GM12875 (cell line): ENCODE measurements around the gene MS4A10.

ENCODE experiments used
- H3K4me3 ChIP-seq: one replicate; pipeline ENCODE4 v1.5.1; 2011; ENCODE audit warnings: low read depth, low read length, control low read depth
- CTCF ChIP-seq: IDR thresholded peaks from 2 replicates; pipeline ENCODE4 v1.5.1; 2011; ENCODE audit warnings: low read depth, mild to moderate bottlenecking, control low read depth, inconsistent platforms, low read length, moderate library complexity, borderline replicate concordance; ENCODE audit not compliant: insufficient read depth

Gene MS4A10

GRCh38 chr11:60774726-60775125, 10.4 kb upstream of the MS4A10 start:
- no peak overlapping the region for H3K4me3 ChIP-seq
- no peak for TF ChIP-seq CTCF

DNA sequence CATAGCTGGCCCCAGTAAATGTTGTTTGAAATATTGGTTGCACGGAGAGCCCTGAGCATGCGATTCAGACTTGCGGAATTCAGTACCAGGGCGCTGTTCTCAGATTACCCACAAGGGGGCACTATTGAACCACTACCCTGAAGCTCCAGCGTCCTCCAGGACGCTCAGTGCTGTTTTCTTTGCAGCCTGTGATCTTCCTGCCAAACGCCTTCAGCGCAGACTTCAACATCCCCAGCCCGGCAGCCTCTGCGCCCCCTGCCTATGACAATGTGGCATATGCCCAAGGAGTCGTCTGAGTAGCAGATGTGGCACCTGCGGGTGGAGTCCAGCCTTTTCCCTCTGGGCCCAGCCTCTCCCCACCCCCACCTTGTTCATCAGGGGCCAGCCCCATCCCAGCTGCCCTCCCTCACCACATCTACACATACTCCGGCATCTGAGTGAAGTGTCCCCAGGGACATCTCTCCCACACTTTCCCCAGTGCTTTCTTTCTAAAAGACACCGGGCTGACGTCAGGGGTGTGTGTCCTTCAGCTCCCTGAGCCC, 9.6 kb upstream of the MS4A10 start:
- peak; percentile 86 for TF ChIP-seq CTCF
- no peak overlapping the region for H3K4me3 ChIP-seq

DNA sequence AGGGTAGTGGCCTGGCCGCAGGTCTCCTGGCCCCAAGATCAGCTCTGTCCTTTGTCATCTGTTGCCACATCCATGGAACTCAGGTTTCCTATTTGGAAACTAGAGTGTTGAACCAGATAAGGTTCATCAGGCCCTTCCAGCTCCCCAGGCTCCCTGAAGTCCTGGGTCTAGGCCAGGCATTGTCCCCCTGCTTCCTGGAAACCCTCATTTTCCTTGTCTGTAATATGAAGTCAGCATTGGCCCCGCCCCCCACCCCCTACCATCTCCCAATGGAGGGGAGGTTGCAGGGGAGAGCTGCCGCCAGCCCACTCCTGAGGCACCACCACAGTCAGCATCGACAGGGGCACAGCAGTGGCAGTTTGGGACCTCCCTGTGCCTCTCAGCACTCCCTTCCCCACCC, 9.0 kb upstream of the MS4A10 start:
- no peak for TF ChIP-seq CTCF
- no peak overlapping the region for H3K4me3 ChIP-seq

DNA sequence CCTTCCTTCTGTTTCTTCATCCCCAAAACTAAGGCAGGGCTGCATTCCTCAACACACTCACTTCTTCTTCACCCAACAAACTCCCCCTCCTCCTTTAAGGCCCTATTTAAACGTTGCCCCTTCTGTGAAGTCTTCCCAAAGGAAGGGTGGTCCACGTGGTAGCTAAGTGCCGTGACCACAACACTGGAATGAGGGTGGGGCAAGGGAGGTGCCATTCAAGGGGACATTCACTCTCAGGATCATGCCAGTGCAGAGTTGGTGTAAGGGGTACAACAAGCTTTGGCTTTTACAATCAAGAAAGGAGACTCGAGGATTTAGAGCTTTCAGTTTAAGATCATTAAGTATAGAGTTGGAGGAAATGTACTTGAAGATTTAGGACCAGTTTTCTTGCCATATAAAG, 8.0 kb upstream of the MS4A10 start:
- H3K4me3 ChIP-seq, result no peak overlapping the region
- no peak for TF ChIP-seq CTCF

- TF ChIP-seq CTCF, result no peak
- H3K4me3 ChIP-seq, result no peak overlapping the region
These were observed 7.6 kb upstream of the MS4A10 start for GRCh38 chr11:60777572-60777971.

DNA sequence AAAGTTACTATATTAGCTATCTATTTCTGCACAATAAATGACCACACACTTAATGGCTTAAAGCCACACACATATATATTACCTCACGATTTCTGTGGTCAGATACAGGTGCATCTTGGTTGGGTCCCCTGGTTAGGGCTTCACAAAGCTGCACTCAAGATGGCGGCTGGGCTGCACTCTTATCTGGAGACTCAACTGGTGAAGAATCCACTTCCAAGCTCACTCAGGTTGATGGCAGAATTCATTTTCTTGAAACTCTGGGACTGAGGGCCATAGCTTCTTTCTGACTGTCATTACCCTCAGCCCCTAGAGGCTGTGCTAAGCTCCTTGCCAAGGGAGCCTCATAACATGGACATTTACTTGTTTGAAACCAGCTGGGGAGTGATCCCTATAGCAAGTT, 5.1 kb upstream of the MS4A10 start:
- no peak overlapping the region for H3K4me3 ChIP-seq

More for the DNA sequence above, 5.1 kb upstream of the MS4A10 start:
- no peak for TF ChIP-seq CTCF
